ENCODE data around the gene CFAP74. TPM values are rescaled to one million over a fixed set of nuclear protein-coding genes. Genes with fewer than 3 reads are reported as not detected.

Gene CFAP74
- polyA plus RNA-seq, 1 donor from 2014 or later: 0.22 TPM

DNA sequence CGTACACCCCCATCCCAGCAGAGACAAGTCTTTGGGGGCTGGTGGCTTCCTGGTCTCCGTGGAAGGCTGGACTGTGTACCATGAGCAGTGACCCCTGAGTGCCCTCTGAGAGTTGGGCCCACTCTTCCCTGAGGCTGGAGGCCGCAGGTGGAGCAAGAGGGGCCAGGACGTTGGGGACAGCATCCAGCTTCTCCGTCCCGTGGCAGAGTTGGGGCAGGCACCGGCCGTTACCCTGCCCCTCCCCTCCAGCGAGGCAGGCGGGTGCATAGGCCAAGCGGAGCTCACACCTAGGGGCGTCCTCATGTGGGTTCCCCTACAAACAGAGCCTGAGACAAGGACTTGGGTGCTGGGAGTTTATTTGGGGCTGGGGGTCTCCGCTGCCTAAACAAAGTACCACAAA is 29.6 kb upstream of the CFAP74 start:
- Histone ChIP-seq H4K20me1 (ENCODE audit: insufficient read depth) (no peaks in the 10 kb centered on the region), H3K27me3 (ENCODE audit: insufficient read depth, low read depth, low read length) (no peaks in the 10 kb centered on the region), H3K9me3 (ENCODE audit: low read length) (no peaks in the 10 kb centered on the region), H3K27ac (ENCODE audit: low read length) (no peak overlapping the region), H3K79me2 (replicated peaks; ENCODE audit: insufficient read depth, low read length) (no peaks in the 10 kb centered on the region), H3K9ac (ENCODE audit: low read length) (no peak overlapping the region), H3K36me3 (ENCODE audit: insufficient read depth, low read length) (no peaks in the 10 kb centered on the region), H2AFZ (ENCODE audit: low read depth, low read length) (no peak overlapping the region), H3K4me2 (ENCODE audit: low read length) (no peak overlapping the region), H3F3A (ENCODE audit: insufficient read depth, low read length, poor library complexity, severe bottlenecking) (no peaks in the 10 kb centered on the region), H3K9me2 (ENCODE audit: insufficient read depth, low read length) (no peaks in the 10 kb centered on the region), H3K4me3 (ENCODE audit: low read length) (no peak overlapping the region)
- TF ChIP-seq RAD21 (conservative IDR thresholded peaks at IDR 0.05) (no peak), EP300 (conservative IDR thresholded peaks at IDR 0.05; ENCODE audit: poor library complexity, severe bottlenecking) (no peak), MXI1 (conservative IDR thresholded peaks at IDR 0.05; ENCODE audit: poor library complexity, severe bottlenecking) (no peak), POLR2AphosphoS5 (IDR thresholded peaks at IDR 0.05) (no peak), EZH2 (IDR thresholded peaks at IDR 0.05; ENCODE audit: borderline replicate concordance, insufficient read depth, low read length, poor library complexity, severe bottlenecking) (no peak), TAF1 (IDR thresholded peaks at IDR 0.05; ENCODE audit: low read depth) (no peak), SMC3 (conservative IDR thresholded peaks at IDR 0.05; ENCODE audit: poor library complexity) (no peak)
- TF ChIP-seq, protein P1, sequence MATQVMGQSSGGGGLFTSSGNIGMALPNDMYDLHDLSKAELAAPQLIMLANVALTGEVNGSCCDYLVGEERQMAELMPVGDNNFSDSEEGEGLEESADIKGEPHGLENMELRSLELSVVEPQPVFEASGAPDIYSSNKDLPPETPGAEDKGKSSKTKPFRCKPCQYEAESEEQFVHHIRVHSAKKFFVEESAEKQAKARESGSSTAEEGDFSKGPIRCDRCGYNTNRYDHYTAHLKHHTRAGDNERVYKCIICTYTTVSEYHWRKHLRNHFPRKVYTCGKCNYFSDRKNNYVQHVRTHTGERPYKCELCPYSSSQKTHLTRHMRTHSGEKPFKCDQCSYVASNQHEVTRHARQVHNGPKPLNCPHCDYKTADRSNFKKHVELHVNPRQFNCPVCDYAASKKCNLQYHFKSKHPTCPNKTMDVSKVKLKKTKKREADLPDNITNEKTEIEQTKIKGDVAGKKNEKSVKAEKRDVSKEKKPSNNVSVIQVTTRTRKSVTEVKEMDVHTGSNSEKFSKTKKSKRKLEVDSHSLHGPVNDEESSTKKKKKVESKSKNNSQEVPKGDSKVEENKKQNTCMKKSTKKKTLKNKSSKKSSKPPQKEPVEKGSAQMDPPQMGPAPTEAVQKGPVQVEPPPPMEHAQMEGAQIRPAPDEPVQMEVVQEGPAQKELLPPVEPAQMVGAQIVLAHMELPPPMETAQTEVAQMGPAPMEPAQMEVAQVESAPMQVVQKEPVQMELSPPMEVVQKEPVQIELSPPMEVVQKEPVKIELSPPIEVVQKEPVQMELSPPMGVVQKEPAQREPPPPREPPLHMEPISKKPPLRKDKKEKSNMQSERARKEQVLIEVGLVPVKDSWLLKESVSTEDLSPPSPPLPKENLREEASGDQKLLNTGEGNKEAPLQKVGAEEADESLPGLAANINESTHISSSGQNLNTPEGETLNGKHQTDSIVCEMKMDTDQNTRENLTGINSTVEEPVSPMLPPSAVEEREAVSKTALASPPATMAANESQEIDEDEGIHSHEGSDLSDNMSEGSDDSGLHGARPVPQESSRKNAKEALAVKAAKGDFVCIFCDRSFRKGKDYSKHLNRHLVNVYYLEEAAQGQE (IDR thresholded peaks at IDR 0.05; ENCODE audit: borderline replicate concordance): no peak
- TF ChIP-seq, protein P2, sequence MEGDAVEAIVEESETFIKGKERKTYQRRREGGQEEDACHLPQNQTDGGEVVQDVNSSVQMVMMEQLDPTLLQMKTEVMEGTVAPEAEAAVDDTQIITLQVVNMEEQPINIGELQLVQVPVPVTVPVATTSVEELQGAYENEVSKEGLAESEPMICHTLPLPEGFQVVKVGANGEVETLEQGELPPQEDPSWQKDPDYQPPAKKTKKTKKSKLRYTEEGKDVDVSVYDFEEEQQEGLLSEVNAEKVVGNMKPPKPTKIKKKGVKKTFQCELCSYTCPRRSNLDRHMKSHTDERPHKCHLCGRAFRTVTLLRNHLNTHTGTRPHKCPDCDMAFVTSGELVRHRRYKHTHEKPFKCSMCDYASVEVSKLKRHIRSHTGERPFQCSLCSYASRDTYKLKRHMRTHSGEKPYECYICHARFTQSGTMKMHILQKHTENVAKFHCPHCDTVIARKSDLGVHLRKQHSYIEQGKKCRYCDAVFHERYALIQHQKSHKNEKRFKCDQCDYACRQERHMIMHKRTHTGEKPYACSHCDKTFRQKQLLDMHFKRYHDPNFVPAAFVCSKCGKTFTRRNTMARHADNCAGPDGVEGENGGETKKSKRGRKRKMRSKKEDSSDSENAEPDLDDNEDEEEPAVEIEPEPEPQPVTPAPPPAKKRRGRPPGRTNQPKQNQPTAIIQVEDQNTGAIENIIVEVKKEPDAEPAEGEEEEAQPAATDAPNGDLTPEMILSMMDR (IDR thresholded peaks at IDR 0.05; ENCODE audit: poor library complexity, severe bottlenecking): no peak

DNA sequence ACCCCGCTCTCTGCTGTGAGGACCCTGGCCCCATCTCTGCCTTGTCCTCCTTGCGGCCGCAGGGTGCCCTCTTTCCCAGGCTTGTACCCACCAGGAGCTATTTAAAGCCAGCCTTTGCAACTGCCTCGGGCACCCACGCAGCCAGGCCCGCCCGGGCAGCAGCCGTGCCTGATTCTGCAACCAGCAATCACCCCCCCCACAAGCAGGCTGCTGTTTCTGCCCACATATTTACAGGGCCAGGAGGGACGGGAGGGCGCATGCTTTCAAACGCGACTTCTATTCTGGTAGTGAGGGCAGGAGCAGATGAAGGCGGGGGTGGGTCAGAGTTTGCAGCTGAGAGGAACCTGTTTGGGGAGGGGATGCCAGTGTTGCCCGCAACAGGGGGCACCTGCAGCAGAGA is 29.2 kb upstream of the CFAP74 start:
- no peaks in the 10 kb centered on the region for H3K9me2 ChIP-seq (ENCODE audit: insufficient read depth, low read length)
- no peak overlapping the region for H2AFZ ChIP-seq (ENCODE audit: low read depth, low read length)
- no peaks in the 10 kb centered on the region for H3K9me3 ChIP-seq (ENCODE audit: low read length)
- no peaks in the 10 kb centered on the region for H3K36me3 ChIP-seq (ENCODE audit: insufficient read depth, low read length)
- no peak overlapping the region for H3K27ac ChIP-seq (ENCODE audit: low read length)
- H3F3A ChIP-seq (ENCODE audit: insufficient read depth, low read length, poor library complexity, severe bottlenecking): no peaks in the 10 kb centered on the region
- no peak overlapping the region for H3K4me2 ChIP-seq (ENCODE audit: low read length)
- no peak overlapping the region for H3K9ac ChIP-seq (ENCODE audit: low read length)
- no peaks in the 10 kb centered on the region for H4K20me1 ChIP-seq (ENCODE audit: insufficient read depth)
- no peak overlapping the region for H3K4me3 ChIP-seq (ENCODE audit: low read length)
- TF ChIP-seq MXI1 (conservative IDR thresholded peaks at IDR 0.05; ENCODE audit: poor library complexity, severe bottlenecking) (no peak), TAF1 (IDR thresholded peaks at IDR 0.05; ENCODE audit: low read depth) (no peak), EP300 (conservative IDR thresholded peaks at IDR 0.05; ENCODE audit: poor library complexity, severe bottlenecking) (no peak), SMC3 (conservative IDR thresholded peaks at IDR 0.05; ENCODE audit: poor library complexity) (no peak), EZH2 (IDR thresholded peaks at IDR 0.05; ENCODE audit: borderline replicate concordance, insufficient read depth, low read length, poor library complexity, severe bottlenecking) (no peak), POLR2AphosphoS5 (IDR thresholded peaks at IDR 0.05) (no peak), RAD21 (conservative IDR thresholded peaks at IDR 0.05) (no peak)
- TF ChIP-seq, protein P2 (IDR thresholded peaks at IDR 0.05; ENCODE audit: poor library complexity, severe bottlenecking): no peak
- TF ChIP-seq, protein P1 (IDR thresholded peaks at IDR 0.05; ENCODE audit: borderline replicate concordance): no peak
- no peaks in the 10 kb centered on the region for H3K79me2 ChIP-seq (replicated peaks; ENCODE audit: insufficient read depth, low read length)
- H3K27me3 ChIP-seq (ENCODE audit: insufficient read depth, low read depth, low read length): no peaks in the 10 kb centered on the region

All from neural cell (in vitro differentiated cells).